ENCODE data around the gene CYP3A7. TPM values are rescaled to one million over a fixed set of nuclear protein-coding genes. Genes with fewer than 3 reads are reported as not detected.

Gene CYP3A7
- total and polyA plus RNA-seq, 2 of the 13 experiments (the other 11 are each of a cell fraction or from before 2014, with no cell fraction given): 5.8 to 6.4 TPM

DNA sequence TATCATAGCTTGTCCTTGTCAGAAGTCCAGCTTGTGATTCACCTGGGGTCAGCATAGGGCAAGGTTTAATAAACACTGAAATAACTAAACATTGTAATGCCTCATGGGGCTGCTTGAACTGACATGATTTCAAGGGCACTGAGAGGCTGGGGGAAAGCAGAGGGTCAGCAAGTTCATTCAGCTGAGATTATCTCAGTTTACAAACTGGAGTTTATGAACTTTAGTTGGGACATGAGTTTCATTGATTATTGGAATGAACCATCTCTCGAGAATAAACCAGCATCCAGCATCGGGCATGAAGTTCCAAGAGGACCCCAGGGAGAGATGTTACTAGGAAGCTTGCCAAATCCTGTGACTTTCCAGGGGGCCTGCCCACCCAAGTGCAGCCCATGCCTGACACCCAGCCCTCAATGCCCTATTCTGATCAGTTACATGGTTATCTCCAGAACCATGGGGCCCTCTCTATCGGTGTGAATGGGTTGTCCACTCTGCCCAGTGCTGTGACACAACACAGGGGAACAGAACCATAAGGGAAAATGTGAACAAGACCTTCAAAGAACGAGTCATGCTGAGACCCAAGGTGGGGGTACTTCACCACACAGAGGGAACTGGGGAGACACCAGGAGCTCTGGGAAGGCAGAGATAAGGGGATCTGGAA, 7.9 kb upstream of the CYP3A7 start (continued):
- peak; percentile 86; the same call in 1 of the 2 replicates for TF ChIP-seq FOXJ3 (CRISPR knock-in tag; IDR thresholded peaks at IDR 0.05; ENCODE audit: borderline replicate concordance)
- TF ChIP-seq, protein P1, sequence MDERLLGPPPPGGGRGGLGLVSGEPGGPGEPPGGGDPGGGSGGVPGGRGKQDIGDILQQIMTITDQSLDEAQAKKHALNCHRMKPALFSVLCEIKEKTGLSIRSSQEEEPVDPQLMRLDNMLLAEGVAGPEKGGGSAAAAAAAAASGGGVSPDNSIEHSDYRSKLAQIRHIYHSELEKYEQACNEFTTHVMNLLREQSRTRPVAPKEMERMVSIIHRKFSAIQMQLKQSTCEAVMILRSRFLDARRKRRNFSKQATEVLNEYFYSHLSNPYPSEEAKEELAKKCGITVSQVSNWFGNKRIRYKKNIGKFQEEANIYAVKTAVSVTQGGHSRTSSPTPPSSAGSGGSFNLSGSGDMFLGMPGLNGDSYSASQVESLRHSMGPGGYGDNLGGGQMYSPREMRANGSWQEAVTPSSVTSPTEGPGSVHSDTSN (CRISPR knock-in tag; IDR thresholded peaks at IDR 0.05): no peak
- TF ChIP-seq ISL2 (CRISPR knock-in tag; IDR thresholded peaks at IDR 0.05): peak; percentile 87
- TF ChIP-seq GATAD2A (CRISPR knock-in tag; IDR thresholded peaks at IDR 0.05): peak; percentile 95
- TF ChIP-seq TBX2 (CRISPR knock-in tag; IDR thresholded peaks at IDR 0.05; ENCODE audit: borderline replicate concordance): peak; percentile 77
- 0 out of 2 replicates have a peak, but pooled peaks have one; percentile 42 for TF ChIP-seq SIX1 (CRISPR knock-in tag; IDR thresholded peaks at IDR 0.05; ENCODE audit: borderline replicate concordance)
- peak; percentile 46; the same call in 1 of the 2 replicates for TF ChIP-seq JUND (CRISPR knock-in tag; IDR thresholded peaks at IDR 0.05)
- TF ChIP-seq ZNF614 (CRISPR knock-in tag; IDR thresholded peaks at IDR 0.05; ENCODE audit: borderline replicate concordance): 0 out of 2 replicates have a peak, but pooled peaks have one; percentile 47
- TF ChIP-seq, protein P2, sequence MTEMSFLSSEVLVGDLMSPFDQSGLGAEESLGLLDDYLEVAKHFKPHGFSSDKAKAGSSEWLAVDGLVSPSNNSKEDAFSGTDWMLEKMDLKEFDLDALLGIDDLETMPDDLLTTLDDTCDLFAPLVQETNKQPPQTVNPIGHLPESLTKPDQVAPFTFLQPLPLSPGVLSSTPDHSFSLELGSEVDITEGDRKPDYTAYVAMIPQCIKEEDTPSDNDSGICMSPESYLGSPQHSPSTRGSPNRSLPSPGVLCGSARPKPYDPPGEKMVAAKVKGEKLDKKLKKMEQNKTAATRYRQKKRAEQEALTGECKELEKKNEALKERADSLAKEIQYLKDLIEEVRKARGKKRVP (CRISPR knock-in tag; IDR thresholded peaks at IDR 0.05): peak in 1 of 2 experiments; percentile 76; a peak in 2 of 4 replicates
- TF ChIP-seq NCOR1 (IDR thresholded peaks at IDR 0.05; ENCODE audit: borderline replicate concordance, low read length): peak; percentile 43; the same call in 1 of the 2 replicates
- TF ChIP-seq SALL1 (CRISPR knock-in tag; IDR thresholded peaks at IDR 0.05): peak; percentile 92
- peak; percentile 63; the same call in 1 of the 2 replicates for TF ChIP-seq HOXD1 (CRISPR knock-in tag; IDR thresholded peaks at IDR 0.05)
- no peak for TF ChIP-seq PHF20 (CRISPR knock-in tag; IDR thresholded peaks at IDR 0.05)
- peak; percentile 36; the same call in 1 of the 2 replicates for TF ChIP-seq RFXAP (CRISPR knock-in tag; IDR thresholded peaks at IDR 0.05; ENCODE audit: borderline replicate concordance)
- no peak for TF ChIP-seq FOXA1 (IDR thresholded peaks at IDR 0.05)
- peak; percentile 55; the same call in 1 of the 2 replicates for TF ChIP-seq FOXA1 (CRISPR knock-in tag; IDR thresholded peaks at IDR 0.05)
- peak; percentile 81 for TF ChIP-seq ONECUT2 (CRISPR knock-in tag; IDR thresholded peaks at IDR 0.05)
- peak; percentile 71 for TF ChIP-seq KDM6A (CRISPR knock-in tag; IDR thresholded peaks at IDR 0.05; ENCODE audit: low read depth)
- no peak for TF ChIP-seq ZNF850 (CRISPR knock-in tag; conservative IDR thresholded peaks at IDR 0.05)
- TF ChIP-seq, protein P3, sequence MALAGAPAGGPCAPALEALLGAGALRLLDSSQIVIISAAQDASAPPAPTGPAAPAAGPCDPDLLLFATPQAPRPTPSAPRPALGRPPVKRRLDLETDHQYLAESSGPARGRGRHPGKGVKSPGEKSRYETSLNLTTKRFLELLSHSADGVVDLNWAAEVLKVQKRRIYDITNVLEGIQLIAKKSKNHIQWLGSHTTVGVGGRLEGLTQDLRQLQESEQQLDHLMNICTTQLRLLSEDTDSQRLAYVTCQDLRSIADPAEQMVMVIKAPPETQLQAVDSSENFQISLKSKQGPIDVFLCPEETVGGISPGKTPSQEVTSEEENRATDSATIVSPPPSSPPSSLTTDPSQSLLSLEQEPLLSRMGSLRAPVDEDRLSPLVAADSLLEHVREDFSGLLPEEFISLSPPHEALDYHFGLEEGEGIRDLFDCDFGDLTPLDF (CRISPR knock-in tag; IDR thresholded peaks at IDR 0.05): no peak
- TF ChIP-seq ZNF124 (CRISPR knock-in tag; IDR thresholded peaks at IDR 0.05): no peak
- TF ChIP-seq, protein P4, sequence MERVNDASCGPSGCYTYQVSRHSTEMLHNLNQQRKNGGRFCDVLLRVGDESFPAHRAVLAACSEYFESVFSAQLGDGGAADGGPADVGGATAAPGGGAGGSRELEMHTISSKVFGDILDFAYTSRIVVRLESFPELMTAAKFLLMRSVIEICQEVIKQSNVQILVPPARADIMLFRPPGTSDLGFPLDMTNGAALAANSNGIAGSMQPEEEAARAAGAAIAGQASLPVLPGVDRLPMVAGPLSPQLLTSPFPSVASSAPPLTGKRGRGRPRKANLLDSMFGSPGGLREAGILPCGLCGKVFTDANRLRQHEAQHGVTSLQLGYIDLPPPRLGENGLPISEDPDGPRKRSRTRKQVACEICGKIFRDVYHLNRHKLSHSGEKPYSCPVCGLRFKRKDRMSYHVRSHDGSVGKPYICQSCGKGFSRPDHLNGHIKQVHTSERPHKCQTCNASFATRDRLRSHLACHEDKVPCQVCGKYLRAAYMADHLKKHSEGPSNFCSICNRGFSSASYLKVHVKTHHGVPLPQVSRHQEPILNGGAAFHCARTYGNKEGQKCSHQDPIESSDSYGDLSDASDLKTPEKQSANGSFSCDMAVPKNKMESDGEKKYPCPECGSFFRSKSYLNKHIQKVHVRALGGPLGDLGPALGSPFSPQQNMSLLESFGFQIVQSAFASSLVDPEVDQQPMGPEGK (CRISPR knock-in tag; IDR thresholded peaks at IDR 0.05): peak; percentile 70; the same call in 1 of the 2 replicates
- TF ChIP-seq, protein P5, sequence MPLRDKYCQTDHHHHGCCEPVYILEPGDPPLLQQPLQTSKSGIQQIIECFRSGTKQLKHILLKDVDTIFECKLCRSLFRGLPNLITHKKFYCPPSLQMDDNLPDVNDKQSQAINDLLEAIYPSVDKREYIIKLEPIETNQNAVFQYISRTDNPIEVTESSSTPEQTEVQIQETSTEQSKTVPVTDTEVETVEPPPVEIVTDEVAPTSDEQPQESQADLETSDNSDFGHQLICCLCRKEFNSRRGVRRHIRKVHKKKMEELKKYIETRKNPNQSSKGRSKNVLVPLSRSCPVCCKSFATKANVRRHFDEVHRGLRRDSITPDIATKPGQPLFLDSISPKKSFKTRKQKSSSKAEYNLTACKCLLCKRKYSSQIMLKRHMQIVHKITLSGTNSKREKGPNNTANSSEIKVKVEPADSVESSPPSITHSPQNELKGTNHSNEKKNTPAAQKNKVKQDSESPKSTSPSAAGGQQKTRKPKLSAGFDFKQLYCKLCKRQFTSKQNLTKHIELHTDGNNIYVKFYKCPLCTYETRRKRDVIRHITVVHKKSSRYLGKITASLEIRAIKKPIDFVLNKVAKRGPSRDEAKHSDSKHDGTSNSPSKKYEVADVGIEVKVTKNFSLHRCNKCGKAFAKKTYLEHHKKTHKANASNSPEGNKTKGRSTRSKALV (CRISPR knock-in tag; IDR thresholded peaks at IDR 0.05): 0 out of 2 replicates have a peak, but pooled peaks have one; percentile 45
- peak; percentile 55; the same call in 1 of the 2 replicates for TF ChIP-seq TARDBP (CRISPR knock-in tag; IDR thresholded peaks at IDR 0.05)
